ENCODE measurements around the gene PPP1R2C. TPM values are rescaled to one million over a fixed set of nuclear protein-coding genes. Genes with fewer than 3 reads are reported as not detected.

PPP1R2C gene
- total RNA-seq, 2 donors from 2014 or later: not detected

DNA sequence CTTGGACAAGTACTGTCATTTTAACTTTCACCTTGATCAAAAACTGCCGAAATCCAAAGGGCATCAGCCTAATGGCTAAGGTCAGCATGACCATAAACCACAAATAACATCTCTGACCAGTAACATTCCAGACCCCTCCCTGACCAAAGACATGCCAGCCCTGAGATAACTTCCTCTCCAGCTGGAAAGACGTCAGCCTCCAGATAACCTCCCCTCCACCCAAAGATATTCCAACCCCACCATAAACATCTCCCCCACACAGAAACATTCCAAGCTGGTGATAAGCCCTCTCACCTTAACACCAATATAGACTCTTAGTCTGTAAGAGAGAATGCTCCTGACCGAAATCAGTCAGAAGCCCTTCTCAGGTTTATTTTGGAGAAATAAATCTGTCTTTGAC lies 7.4 kb downstream of the PPP1R2C start:
- no peak for TF ChIP-seq CTCF (IDR thresholded peaks at IDR 0.05)
- Histone ChIP-seq H3K27ac (no peak overlapping the region), H3K4me1 (ENCODE audit: control insufficient read depth in 1 of 2, low read depth in 2 of 2) (no peaks in the 10 kb centered on the region), H3K9me3 (no peaks in the 10 kb centered on the region), H3K36me3 (no peaks in the 10 kb centered on the region), H3K27me3 (replicated peaks; ENCODE audit: insufficient read depth) (no peaks in the 10 kb centered on the region), H3K4me3 (no peak overlapping the region)
- DNase-seq (ENCODE audit: low spot score) (no peak), ATAC-seq (ENCODE audit: insufficient number of reproducible peaks, low FRiP score, low read depth) (no peak)

DNA sequence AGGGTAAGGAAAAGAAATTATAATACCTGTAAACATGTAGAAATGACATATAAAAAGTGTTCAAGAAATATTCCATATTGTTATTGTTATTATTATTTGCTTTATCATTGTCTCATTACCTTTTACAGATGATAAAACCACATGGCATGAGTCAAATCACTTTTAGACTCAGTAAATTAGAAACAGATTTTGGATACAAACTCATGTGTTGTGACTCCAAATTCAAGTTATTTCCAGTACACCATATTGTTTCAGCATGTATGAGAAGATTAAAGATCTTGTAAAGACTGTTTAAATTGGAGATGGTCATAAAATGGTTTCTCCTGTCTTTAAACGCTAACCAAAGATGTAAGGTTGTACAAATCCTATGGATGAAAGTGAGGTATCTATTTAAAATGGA lies 18.1 kb downstream of the PPP1R2C start:
- ATAC-seq (ENCODE audit: insufficient number of reproducible peaks, low FRiP score, low read depth): no peak
- DNase-seq (ENCODE audit: low spot score): no peak
- H3K36me3 ChIP-seq: no peaks in the 10 kb centered on the region
- H3K27ac ChIP-seq: no peak overlapping the region
- no peak overlapping the region for H3K4me3 ChIP-seq
- no peaks in the 10 kb centered on the region for H3K27me3 ChIP-seq (replicated peaks; ENCODE audit: insufficient read depth)
- no peak for TF ChIP-seq CTCF (IDR thresholded peaks at IDR 0.05)
- H3K9me3 ChIP-seq: no peaks in the 10 kb centered on the region
- peaks cover 4 to 8% of the 10 kb centered on the region in 2 donors for H3K4me1 ChIP-seq (ENCODE audit: control insufficient read depth in 1 of 2, low read depth in 2 of 2)

DNA sequence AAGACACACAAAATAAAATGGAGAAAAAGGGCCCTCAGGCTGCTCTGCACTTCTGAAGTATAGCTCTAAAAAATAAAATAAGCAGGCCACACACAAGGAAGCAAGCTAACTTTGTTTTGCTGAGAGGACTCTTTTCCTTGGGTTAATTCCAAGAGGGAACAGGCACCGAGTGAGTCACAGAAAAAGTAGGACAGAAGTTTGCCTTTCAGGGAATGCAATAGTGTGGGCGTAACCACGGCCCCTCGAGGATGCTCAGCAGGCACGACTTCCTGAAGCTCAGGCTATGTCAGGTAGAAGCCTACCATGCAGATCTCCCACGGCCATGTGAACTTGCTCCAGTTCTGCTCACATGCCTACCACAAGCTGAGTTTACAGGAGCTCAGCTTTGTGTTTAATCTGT lies 22.1 kb downstream of the PPP1R2C start:
- no peak for ATAC-seq (ENCODE audit: insufficient number of reproducible peaks, low FRiP score, low read depth)
- H3K4me3 ChIP-seq: no peak overlapping the region
- no peak for TF ChIP-seq CTCF (IDR thresholded peaks at IDR 0.05)
- peak overlapping the region; percentile 61 to 63 for H3K27ac ChIP-seq
- no peaks in the 10 kb centered on the region for H3K9me3 ChIP-seq
- DNase-seq (ENCODE audit: low spot score): peak; percentile 3
- H3K27me3 ChIP-seq (replicated peaks; ENCODE audit: insufficient read depth): no peaks in the 10 kb centered on the region
- H3K4me1 ChIP-seq (ENCODE audit: control insufficient read depth in 1 of 2, low read depth in 2 of 2): peaks cover 4 to 12% of the 10 kb centered on the region in 2 donors
- no peaks in the 10 kb centered on the region for H3K36me3 ChIP-seq

- TF ChIP-seq CTCF (IDR thresholded peaks at IDR 0.05): no peak
- ATAC-seq (ENCODE audit: insufficient number of reproducible peaks, low FRiP score, low read depth) (no peak), DNase-seq (ENCODE audit: low spot score) (no peak)
- no peaks in the 10 kb centered on the region for H3K9me3 ChIP-seq
- H3K4me3 ChIP-seq: no peak overlapping the region
- H3K27me3 ChIP-seq (replicated peaks; ENCODE audit: insufficient read depth): no peaks in the 10 kb centered on the region
- no peak overlapping the region for H3K27ac ChIP-seq
- no peaks in the 10 kb centered on the region for H3K36me3 ChIP-seq
- peaks cover 4 to 12% of the 10 kb centered on the region in 2 donors for H3K4me1 ChIP-seq (ENCODE audit: control insufficient read depth in 1 of 2, low read depth in 2 of 2)
These were observed 23.4 kb downstream of the PPP1R2C start for GRCh38 chrX:42754603-42755002.

GRCh38 chrX:42754115-42754514 lies 23.8 kb downstream of the PPP1R2C start:
- H3K27ac ChIP-seq: no peak overlapping the region
- ATAC-seq (ENCODE audit: insufficient number of reproducible peaks, low FRiP score, low read depth) (no peak), DNase-seq (ENCODE audit: low spot score) (no peak)
- H3K27me3 ChIP-seq (replicated peaks; ENCODE audit: insufficient read depth): no peaks in the 10 kb centered on the region
- H3K4me3 ChIP-seq: no peak overlapping the region
- TF ChIP-seq CTCF (IDR thresholded peaks at IDR 0.05): no peak
- peaks cover 4 to 12% of the 10 kb centered on the region in 2 donors for H3K4me1 ChIP-seq (ENCODE audit: control insufficient read depth in 1 of 2, low read depth in 2 of 2)
- no peaks in the 10 kb centered on the region for H3K36me3 ChIP-seq
- H3K9me3 ChIP-seq: no peaks in the 10 kb centered on the region
